ENCODE results near the gene GFAP. TPM values are rescaled to one million over a fixed set of nuclear protein-coding genes. Genes with fewer than 3 reads are reported as not detected.

Gene GFAP
- total and polyA plus RNA-seq, 11 donors, result 0.94 to 12.4 (median 5.8) TPM

DNA sequence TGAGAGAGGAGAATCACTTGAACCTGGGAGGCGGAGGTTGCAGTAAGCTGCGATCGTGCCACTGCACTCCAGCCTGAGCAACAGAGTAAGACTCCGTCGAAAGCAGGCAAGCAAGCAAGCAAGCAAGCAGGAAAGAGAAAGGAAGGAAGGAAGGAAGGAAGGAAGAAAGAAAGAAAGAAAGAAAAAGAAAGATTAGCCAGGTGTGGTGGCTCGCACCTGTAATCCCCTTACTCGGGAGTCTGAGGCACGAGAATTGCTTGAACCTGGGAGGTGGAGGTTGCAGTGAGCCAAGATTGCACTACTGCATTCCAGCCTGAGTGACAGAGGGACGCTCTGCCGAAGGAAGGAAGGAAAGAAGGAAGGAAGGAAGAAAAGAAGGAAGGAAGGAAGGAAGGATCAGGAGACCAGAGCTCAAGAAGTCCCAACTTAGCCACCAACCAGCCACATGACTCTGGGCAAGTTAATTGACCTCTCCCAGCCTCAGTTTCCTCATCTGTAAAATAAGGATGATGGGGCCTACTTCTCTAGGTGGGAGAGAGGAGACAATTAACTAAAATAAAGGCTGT, 6.5 kb downstream of the GFAP start:
- H3K36me3 ChIP-seq, result no peaks in the 10 kb centered on the region
- no peak overlapping the region for H3K27ac ChIP-seq
- H3K27me3 ChIP-seq, result peaks cover 0 to 23% (median 0%) of the 10 kb centered on the region in 9 donors
- peaks cover 0 to 21% (median 6%) of the 10 kb centered on the region in 12 donors for H3K4me1 ChIP-seq
- H3K9me3 ChIP-seq, result no peaks in the 10 kb centered on the region
- 77 to 86% (median 83%) methylated on average over 10 of the region's 10 CpGs for WGBS, 4 donors
- ATAC-seq (no peak), DNase-seq (no peak)
- intact Hi-C loops (cut with DNase I), result no loop called here
- TF ChIP-seq, protein P1, sequence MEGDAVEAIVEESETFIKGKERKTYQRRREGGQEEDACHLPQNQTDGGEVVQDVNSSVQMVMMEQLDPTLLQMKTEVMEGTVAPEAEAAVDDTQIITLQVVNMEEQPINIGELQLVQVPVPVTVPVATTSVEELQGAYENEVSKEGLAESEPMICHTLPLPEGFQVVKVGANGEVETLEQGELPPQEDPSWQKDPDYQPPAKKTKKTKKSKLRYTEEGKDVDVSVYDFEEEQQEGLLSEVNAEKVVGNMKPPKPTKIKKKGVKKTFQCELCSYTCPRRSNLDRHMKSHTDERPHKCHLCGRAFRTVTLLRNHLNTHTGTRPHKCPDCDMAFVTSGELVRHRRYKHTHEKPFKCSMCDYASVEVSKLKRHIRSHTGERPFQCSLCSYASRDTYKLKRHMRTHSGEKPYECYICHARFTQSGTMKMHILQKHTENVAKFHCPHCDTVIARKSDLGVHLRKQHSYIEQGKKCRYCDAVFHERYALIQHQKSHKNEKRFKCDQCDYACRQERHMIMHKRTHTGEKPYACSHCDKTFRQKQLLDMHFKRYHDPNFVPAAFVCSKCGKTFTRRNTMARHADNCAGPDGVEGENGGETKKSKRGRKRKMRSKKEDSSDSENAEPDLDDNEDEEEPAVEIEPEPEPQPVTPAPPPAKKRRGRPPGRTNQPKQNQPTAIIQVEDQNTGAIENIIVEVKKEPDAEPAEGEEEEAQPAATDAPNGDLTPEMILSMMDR (IDR thresholded peaks at IDR 0.05), result no peak
- TF ChIP-seq POLR2A (IDR thresholded peaks at IDR 0.05), result no peak
- H3K4me3 ChIP-seq, result no peak overlapping the region

DNA sequence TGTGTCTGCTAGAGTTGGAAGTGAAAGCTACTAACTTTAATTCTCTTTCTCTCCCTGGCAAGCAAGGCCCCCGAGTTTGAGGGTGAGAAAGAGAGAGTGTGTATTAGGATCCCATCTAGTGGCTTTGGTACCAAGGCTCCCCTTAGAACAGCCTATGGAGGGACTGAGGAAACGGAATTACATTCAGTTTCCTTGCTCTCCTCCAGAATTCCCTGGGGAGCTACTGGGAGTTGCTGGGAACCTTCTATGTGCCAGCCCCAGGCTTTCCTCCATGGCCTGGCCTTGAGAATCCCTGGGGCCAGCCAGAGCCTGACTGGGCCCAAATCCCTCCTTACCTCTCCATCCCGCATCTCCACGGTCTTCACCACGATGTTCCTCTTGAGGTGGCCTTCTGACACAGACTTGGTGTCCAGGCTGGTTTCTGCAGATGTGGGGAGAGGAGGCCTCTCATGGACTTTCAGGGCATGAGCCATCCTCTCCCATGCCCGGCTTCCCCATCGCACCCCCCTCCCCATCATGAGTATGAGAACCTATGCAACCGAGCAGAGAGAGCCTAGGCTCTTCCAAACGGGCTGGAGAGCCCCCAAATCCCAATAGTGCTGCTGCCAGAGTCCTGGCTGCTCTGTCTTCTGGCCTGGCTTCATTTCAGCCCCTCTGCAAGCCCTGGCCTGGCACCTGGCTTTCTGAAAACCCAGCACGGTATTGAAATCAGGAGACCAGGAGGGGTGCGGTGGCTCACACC, 7.4 kb downstream of the GFAP start:
- H3K4me1 ChIP-seq, result peaks cover 0 to 21% (median 6%) of the 10 kb centered on the region in 12 donors
- intact Hi-C loops (cut with DNase I), result no loop called here
- no peak for TF ChIP-seq POLR2A (IDR thresholded peaks at IDR 0.05)
- TF ChIP-seq, protein P1 (IDR thresholded peaks at IDR 0.05), result no peak
- no peak overlapping the region for H3K4me3 ChIP-seq
- no peak overlapping the region for H3K27ac ChIP-seq
- no peaks in the 10 kb centered on the region for H3K9me3 ChIP-seq
- WGBS, 4 donors, result 81 to 90% (median 84%) methylated on average over 9 to 11 of the region's 11 CpGs
- H3K27me3 ChIP-seq, result peaks cover 0 to 17% (median 0%) of the 10 kb centered on the region in 9 donors
- no peak for DNase-seq
- H3K36me3 ChIP-seq, result no peaks in the 10 kb centered on the region
- no peak for ATAC-seq

DNA sequence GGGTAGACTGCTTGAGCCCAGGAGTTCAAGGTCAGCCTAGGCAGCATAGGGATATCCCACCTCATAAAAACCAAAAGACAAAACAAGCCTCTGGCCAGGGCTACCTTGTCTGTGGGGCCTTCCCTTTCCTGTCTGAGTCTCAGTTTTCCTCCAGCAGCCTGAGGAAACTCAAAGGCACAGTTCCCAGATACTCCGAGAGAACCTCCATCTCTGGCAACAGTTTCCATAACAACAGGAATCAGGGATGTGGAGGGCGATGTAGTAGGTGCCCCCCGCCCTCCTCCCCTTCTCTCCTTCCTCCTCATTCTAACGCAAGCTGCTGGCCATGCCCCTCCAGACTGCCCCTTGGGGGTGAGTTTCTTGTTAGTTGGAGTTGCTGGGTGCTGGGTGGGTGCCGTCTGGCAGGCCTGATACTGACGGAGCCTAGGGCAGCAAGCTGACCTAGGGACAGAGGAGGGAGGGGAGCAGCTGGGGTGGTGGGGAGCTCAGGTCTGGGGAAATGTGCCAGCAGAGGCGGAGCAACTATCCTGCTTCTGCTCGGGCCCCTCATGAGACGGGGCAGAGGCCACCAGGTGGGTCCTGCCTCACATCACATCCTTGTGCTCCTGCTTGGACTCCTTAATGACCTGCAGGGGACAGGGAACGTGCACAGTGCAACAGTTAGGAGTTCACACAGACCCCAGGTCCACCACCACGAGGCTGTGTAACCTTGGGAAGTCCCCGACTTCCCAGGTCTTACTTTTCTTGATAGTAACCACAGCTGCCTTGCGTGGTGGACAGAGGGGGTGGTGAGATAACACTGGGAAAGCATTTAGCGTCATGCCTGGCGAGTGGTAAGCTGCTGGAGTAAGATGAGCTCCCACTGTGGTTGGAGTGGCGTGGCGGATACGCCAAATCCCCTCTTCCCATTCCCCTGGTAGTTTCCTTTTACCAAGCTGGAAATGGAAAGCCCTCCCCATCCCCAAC, 8.3 kb downstream of the GFAP start:
- no peak for DNase-seq
- no peak for ATAC-seq
- peaks cover 0 to 21% (median 6%) of the 10 kb centered on the region in 12 donors for H3K4me1 ChIP-seq
- no peak overlapping the region for H3K4me3 ChIP-seq
- H3K27ac ChIP-seq, result no peak overlapping the region
- intact Hi-C loops (cut with DNase I), result no loop called here
- 75 to 84% (median 78%) methylated on average over 17 to 18 of the region's 18 CpGs for WGBS, 4 donors
- TF ChIP-seq, protein P1 (IDR thresholded peaks at IDR 0.05), result no peak
- TF ChIP-seq POLR2A (IDR thresholded peaks at IDR 0.05), result no peak
- H3K36me3 ChIP-seq, result no peaks in the 10 kb centered on the region
- peaks cover 0 to 9% (median 0%) of the 10 kb centered on the region in 9 donors for H3K27me3 ChIP-seq
- no peaks in the 10 kb centered on the region for H3K9me3 ChIP-seq

Measured in heart left ventricle (tissue), 16 donors.